Stimulated activated CD4-positive, alpha-beta T cell treated with anti-CD3 and anti-CD28 coated beads, Interleukin-12 subunit alpha, Interleukin-12 subunit beta, amount 100 ng/mL, for 24 hours (primary cell): ENCODE measurements around the gene PRAC1.

Experiments
- DNase-seq, 2 experiments: peaks; one replicate each; pipeline ENCODE4 v3.0.0-alpha.2; 2020; ENCODE audit warnings: low read depth in 2 of 2

PRAC1 gene

GRCh38 chr17:48704361-48705248 is 17.7 kb downstream of the PRAC1 start:
- DNase-seq, result no peak

- no peak for DNase-seq
Observed at GRCh38 chr17:48701864-48702532, 20.3 kb downstream of the PRAC1 start.

GRCh38 chr17:48693178-48693577 is 29.1 kb downstream of the PRAC1 start:
- no peak for DNase-seq

- DNase-seq, result no peak
Observed at GRCh38 chr17:48692049-48692448, 30.3 kb downstream of the PRAC1 start.

DNA sequence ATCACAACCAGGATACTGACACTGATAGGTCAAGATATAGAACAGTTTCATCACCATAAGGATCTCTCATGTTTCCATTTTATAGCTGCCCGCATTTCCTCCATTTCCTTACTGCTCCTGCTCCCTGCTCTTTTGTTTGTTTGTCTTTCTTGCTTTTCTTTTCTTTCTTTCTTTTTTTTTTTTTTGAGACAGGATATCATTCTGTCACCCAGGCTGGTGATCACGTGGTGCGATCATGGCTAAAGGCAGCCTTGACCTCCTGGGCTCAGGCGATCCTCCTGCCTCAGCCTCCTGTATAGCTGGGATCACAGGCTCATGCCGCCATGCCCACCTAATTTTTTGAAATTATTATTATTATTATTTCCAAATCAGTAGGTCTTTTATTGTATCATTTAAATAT is 31.7 kb downstream of the PRAC1 start:
- no peak for DNase-seq

DNA sequence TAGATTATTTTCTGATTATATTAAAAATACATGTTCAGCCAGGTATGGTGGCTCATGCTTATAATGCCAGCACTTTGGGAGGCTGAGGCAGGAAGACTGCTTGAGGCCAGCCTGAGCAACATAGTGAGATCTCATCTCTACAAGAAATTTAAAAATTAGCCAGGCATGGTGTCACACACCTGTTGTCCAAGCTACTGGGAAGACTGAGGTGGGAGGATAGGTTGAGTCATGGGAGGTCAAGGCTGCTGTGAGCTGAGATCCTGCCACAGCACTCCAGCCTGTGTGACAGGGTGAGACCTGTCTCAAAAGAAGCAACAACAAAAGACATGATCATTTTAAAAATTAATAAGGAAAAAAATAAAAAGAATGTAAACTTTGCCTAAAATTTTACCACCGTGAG is 40.7 kb downstream of the PRAC1 start:
- DNase-seq, result no peak

- no peak for DNase-seq
Observed at GRCh38 chr17:48679385-48680096, 42.8 kb downstream of the PRAC1 start.

GRCh38 chr17:48678141-48678971 is 44.0 kb downstream of the PRAC1 start:
- DNase-seq, result peak; percentile 47 to 62

DNA sequence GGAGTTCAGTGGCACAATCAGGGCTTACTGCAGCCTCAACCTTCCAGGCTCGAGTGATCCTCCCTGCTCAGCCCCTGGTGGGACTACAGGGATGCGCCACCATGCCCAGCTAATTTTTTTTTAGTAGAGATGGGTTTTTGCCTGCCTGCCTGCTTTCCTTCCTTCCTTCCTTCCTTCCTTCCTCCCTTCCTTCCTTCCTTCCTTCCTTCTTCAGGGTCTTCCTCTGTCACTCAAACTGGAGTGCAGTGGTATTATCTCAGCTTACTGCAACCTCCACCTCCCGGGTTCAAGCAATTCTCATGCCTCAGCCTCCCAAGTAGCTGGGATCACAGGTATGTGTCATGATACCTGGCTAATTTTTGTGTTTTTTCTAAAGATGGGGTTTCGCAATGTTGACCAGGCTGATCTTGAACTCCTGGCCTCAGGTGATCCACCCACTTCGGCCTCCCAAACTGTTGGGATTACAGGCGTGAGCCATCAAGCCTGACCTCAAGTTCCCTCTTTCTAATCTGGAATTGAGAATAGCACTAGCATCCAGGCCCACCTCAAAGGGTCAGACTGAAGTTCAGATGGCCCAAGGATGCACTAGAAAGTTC is 45.3 kb downstream of the PRAC1 start:
- no peak for DNase-seq

DNA sequence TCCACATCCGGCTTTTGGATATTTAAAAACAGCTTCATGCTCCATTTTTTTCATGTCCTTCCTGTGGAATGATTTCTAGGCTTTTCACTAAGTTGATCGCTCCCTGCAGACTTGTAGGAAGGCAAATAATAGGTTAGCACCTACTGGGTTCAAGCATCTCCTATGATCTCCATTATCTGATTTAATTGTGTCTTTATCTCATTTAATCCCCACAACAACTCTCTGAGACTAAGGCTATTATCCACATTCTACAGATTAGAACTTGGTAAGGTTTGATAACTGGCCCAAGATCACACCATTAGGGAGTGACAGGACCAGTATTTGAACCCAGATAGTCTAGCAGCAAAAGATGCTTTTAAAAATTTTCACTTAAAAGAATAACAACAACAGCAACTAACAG is 50.0 kb downstream of the PRAC1 start:
- no peak for DNase-seq
